H1 (cell line): ENCODE data around the gene ANK3. TPM values are rescaled to one million over a fixed set of nuclear protein-coding genes. Genes with fewer than 3 reads are reported as not detected.

Source experiments
- CTCF ChIA-PET: fragments of 300-600 bp; sonication (Branson Sonifier 250); formaldehyde crosslinking; loops from one replicate; lab custom pipeline; 2021; ENCODE audit not compliant: partially characterized antibody; lab: Charles Lee
- POLR2A ChIA-PET: fragments of 300-600 bp; sonication (Branson Sonifier 250); formaldehyde crosslinking; loops from one replicate; lab custom pipeline; 2021; ENCODE audit warnings: inconsistent platforms; ENCODE audit not compliant: partially characterized antibody; lab: Charles Lee
- DNase-seq, 2 experiments: peaks; one replicate each; pipeline versions ENCODE4 v3.0.0 to v3.0.0-alpha.2; 2010 to 2022; ENCODE audit warnings: low spot score in 2 of 2, low read depth in 1 of 2, mixed read lengths in 1 of 2
- FAIRE-seq: peaks from 2 replicates; lab custom pipeline; 2011; peaks lifted over from hg19 to GRCh38; lab: Jason Lieb, UNC
- H2AFZ ChIP-seq: 2 replicates; pipeline ENCODE4 v1.8.1; 2012; ENCODE audit warnings: low read length, inconsistent platforms
- H2AK5ac ChIP-seq: 2 replicates; pipeline ENCODE4 v1.6.1; 2013; ENCODE audit warnings: low read depth, low read length
- H2BK120ac ChIP-seq: replicated peaks from 2 replicates; pipeline ENCODE3; 2013; ENCODE audit warnings: low read depth, low read length, inconsistent platforms
- H2BK12ac ChIP-seq: 2 replicates; pipeline ENCODE4 v1.6.1; 2013; ENCODE audit warnings: low read depth, low read length
- H2BK15ac ChIP-seq: 2 replicates; pipeline ENCODE4 v1.6.1; 2013; ENCODE audit warnings: low read length
- H2BK20ac ChIP-seq: 2 replicates; pipeline ENCODE4 v1.6.1; 2013; ENCODE audit warnings: low read length
- H2BK5ac ChIP-seq: 2 replicates; pipeline ENCODE4 v1.6.1; 2013; ENCODE audit warnings: low read depth, low read length
- H3K14ac ChIP-seq: 2 replicates; pipeline ENCODE4 v1.6.1; 2013; ENCODE audit warnings: inconsistent platforms; ENCODE audit not compliant: insufficient read length
- H3K18ac ChIP-seq: 2 replicates; pipeline ENCODE4 v1.6.1; 2013; ENCODE audit warnings: low read length; ENCODE audit errors: extremely low read depth
- H3K23ac ChIP-seq: 2 replicates; pipeline ENCODE4 v1.6.1; 2013; ENCODE audit warnings: inconsistent platforms; ENCODE audit not compliant: insufficient read length
- H3K23me2 ChIP-seq: 2 replicates; pipeline ENCODE4 v1.6.1; 2013; ENCODE audit warnings: low read depth, low read length
- H3K27ac ChIP-seq: 2 replicates; pipeline ENCODE4 v1.6.1; 2011; ENCODE audit warnings: low read depth, low read length, inconsistent platforms
- H3K27me3 ChIP-seq, 4 experiments: replicated peaks in 1 of 4; 1 replicate in 1 of 4; 2 replicates in 3 of 4; pipeline versions ENCODE4 v1.6.1 to v1.8.1; 2011 to 2013; ENCODE audit warnings: low read length in 3 of 4, mild to moderate bottlenecking in 3 of 4, inconsistent platforms in 2 of 4, mixed read lengths in 2 of 4, moderate library complexity in 1 of 4; ENCODE audit not compliant: control insufficient read depth in 3 of 4, insufficient read depth in 3 of 4; ENCODE audit errors: extremely low read depth in 1 of 4
- H3K36me3 ChIP-seq, 4 experiments: 2 replicates each; pipeline versions ENCODE4 v1.6.1 to v1.8.1; 2011 to 2013; ENCODE audit warnings: mild to moderate bottlenecking in 4 of 4, low read length in 3 of 4, moderate library complexity in 2 of 4, control low read depth in 1 of 4, inconsistent platforms in 1 of 4; ENCODE audit not compliant: insufficient read depth in 4 of 4, control insufficient read depth in 2 of 4
- H3K4ac ChIP-seq: replicated peaks from 2 replicates; pipeline ENCODE3; 2013; ENCODE audit warnings: low read length, low read depth, mixed read lengths, inconsistent platforms; ENCODE audit not compliant: insufficient read length
- H3K4me1 ChIP-seq, 4 experiments: replicated peaks in 1 of 4; 1 replicate in 1 of 4; 2 replicates in 3 of 4; pipeline versions ENCODE4 v1.6.1 to v1.8.1; 2011 to 2013; ENCODE audit warnings: low read length in 3 of 4, inconsistent platforms in 2 of 4, mixed read lengths in 1 of 4; ENCODE audit not compliant: insufficient read depth in 4 of 4, control insufficient read depth in 3 of 4
- H3K4me2 ChIP-seq, 2 experiments: 2 replicates each; pipeline versions ENCODE4 v1.6.1 to v1.8.1; 2011 to 2013; ENCODE audit warnings: low read depth in 2 of 2, low read length in 2 of 2, control low read depth in 1 of 2, inconsistent platforms in 1 of 2, mild to moderate bottlenecking in 1 of 2; ENCODE audit not compliant: insufficient read depth in 1 of 2
- H3K4me3 ChIP-seq, 4 experiments: fragments of 200-600, 300-600 bp in 1 of 4; sonication (generic), shearing (Covaris generic), sonication (Bioruptor Twin) in 1 of 4; 2 replicates each; pipeline versions ENCODE4 v1.5.1 to v1.8.1; 2011 to 2016; ENCODE audit warnings: low read length in 4 of 4, low read depth in 3 of 4, control low read depth in 2 of 4, inconsistent platforms in 2 of 4, mild to moderate bottlenecking in 2 of 4, mixed read lengths in 1 of 4, moderate library complexity in 1 of 4; ENCODE audit not compliant: insufficient read depth in 2 of 4; ENCODE audit errors: extremely low read depth in 1 of 4
- H3K56ac ChIP-seq: replicated peaks from 2 replicates; pipeline ENCODE3; 2013; ENCODE audit warnings: low read depth, mild to moderate bottlenecking, mixed read lengths, low read length, inconsistent platforms; ENCODE audit not compliant: insufficient read length
- H3K79me1 ChIP-seq: 2 replicates; pipeline ENCODE4 v1.6.1; 2013; ENCODE audit warnings: low read depth, low read length, control low read depth
- H3K79me2 ChIP-seq, 2 experiments: 2 replicates each; pipeline versions ENCODE4 v1.6.1 to v1.8.1; 2012 to 2013; ENCODE audit warnings: low read length in 2 of 2, mild to moderate bottlenecking in 2 of 2, inconsistent platforms in 1 of 2; ENCODE audit not compliant: insufficient read depth in 2 of 2, control insufficient read depth in 1 of 2
- H3K9ac ChIP-seq, 4 experiments: replicated peaks in 1 of 4; 1 replicate in 1 of 4; 2 replicates in 3 of 4; pipeline versions ENCODE4 v1.6.1 to v1.8.1; 2011 to 2013; ENCODE audit warnings: low read depth in 3 of 4, low read length in 3 of 4, control low read depth in 2 of 4, mild to moderate bottlenecking in 2 of 4, moderate library complexity in 2 of 4, inconsistent platforms in 1 of 4; ENCODE audit errors: extremely low read depth in 1 of 4
- H3K9me3 ChIP-seq, 2 experiments: 2 replicates each; pipeline versions ENCODE4 v1.6.1 to v1.8.1; 2012 to 2013; ENCODE audit warnings: mild to moderate bottlenecking in 2 of 2, moderate library complexity in 2 of 2, control low read depth in 1 of 2, inconsistent platforms in 1 of 2, low read depth in 1 of 2, low read length in 1 of 2, mixed read lengths in 1 of 2; ENCODE audit not compliant: insufficient read depth in 2 of 2
- H4K20me1 ChIP-seq, 2 experiments: replicated peaks in 1 of 2; 2 replicates each; pipeline versions ENCODE3 to v1.8.1; 2011 to 2013; ENCODE audit warnings: inconsistent platforms in 2 of 2, low read length in 2 of 2, mild to moderate bottlenecking in 1 of 2; ENCODE audit not compliant: insufficient read depth in 2 of 2, control insufficient read depth in 1 of 2
- H4K5ac ChIP-seq: 2 replicates; pipeline ENCODE4 v1.6.1; 2013; ENCODE audit warnings: low read length, low read depth, mixed read lengths, inconsistent platforms; ENCODE audit not compliant: insufficient read length
- H4K8ac ChIP-seq: 2 replicates; pipeline ENCODE4 v1.8.0; 2013; ENCODE audit warnings: mild to moderate bottlenecking, moderate library complexity, low read length, inconsistent platforms; ENCODE audit not compliant: insufficient read depth; ENCODE audit errors: extremely low read depth
- H4K91ac ChIP-seq: replicated peaks from 2 replicates; pipeline ENCODE3; 2013; ENCODE audit warnings: low read length, mixed read lengths, inconsistent platforms; ENCODE audit not compliant: insufficient read length
- HDAC2 ChIP-seq, 2 experiments: fragments of 300-600 bp in 1 of 2; sonication (generic) in 1 of 2; IDR thresholded peaks; 2 replicates each; pipeline ENCODE4 v1.6.1; 2011 to 2012; ENCODE audit warnings: low read depth in 2 of 2, low read length in 2 of 2, mild to moderate bottlenecking in 2 of 2, moderate library complexity in 2 of 2, borderline replicate concordance in 1 of 2, inconsistent platforms in 1 of 2
- KDM4A ChIP-seq: IDR thresholded peaks from one replicate; pipeline ENCODE4 v1.7.1; 2012; ENCODE audit warnings: low read depth, mild to moderate bottlenecking, moderate library complexity, low read length, inconsistent platforms; ENCODE audit not compliant: severe bottlenecking
- MAFK ChIP-seq: IDR thresholded peaks from 2 replicates; pipeline ENCODE4 v1.6.1; 2012; ENCODE audit warnings: low read depth, mild to moderate bottlenecking, improper control_type of control experiment, low read length
- SUZ12 ChIP-seq: fragments of 200-600 bp; sonication (generic); IDR thresholded peaks from 2 replicates; pipeline ENCODE4 v1.6.1; 2012; ENCODE audit warnings: mild to moderate bottlenecking, inconsistent platforms, low read length, moderate library complexity, mixed read lengths
- TAF7 ChIP-seq: optimal IDR thresholded peaks from 2 replicates; pipeline ENCODE3; 2011; ENCODE audit warnings: low read depth, mild to moderate bottlenecking, inconsistent platforms, low read length, moderate library complexity, borderline replicate concordance
- TBP ChIP-seq: IDR thresholded peaks from 2 replicates; pipeline ENCODE4 v1.6.1; 2011; ENCODE audit warnings: low read depth, low read length, improper control_type of control experiment
- TEAD4 ChIP-seq: IDR thresholded peaks from 2 replicates; pipeline ENCODE4 v1.6.1; 2012; ENCODE audit warnings: low read depth, low read length, inconsistent platforms, mixed read lengths
- WGBS, 2 experiments: shearing (Covaris generic) in 1 of 2; methylation state at CpG; one replicate each; pipeline versions ENCODE4 v1.1.6 to v1.1.7; 2013 to 2015; ENCODE audit warnings: low lambda C conversion rate in 2 of 2, mixed read lengths in 2 of 2, inconsistent platforms in 1 of 2, low coverage in 1 of 2, missing lambda C conversion rate in 1 of 2; ENCODE audit not compliant: insufficient replicate concordance in 2 of 2, insufficient coverage in 1 of 2, insufficient read length in 1 of 2; ENCODE audit errors: extremely low coverage in 1 of 2, missing lambda C conversion rate in 1 of 2; 5-methylcytosine and 5-hydroxymethylcytosine counted together
- polyA plus RNA-seq, 7 experiments: library from polyadenylated mRNA; depleted of rRNA in 3 of 7; stranded (reverse) in 5 of 7; unstranded in 2 of 7; fragments of >200 nt in 5 of 7; fragments of 200-250 nt in 2 of 7; gene quantifications; 1 replicate in 5 of 7; 2 replicates in 1 of 7; 4 replicates in 1 of 7; pipeline versions ENCODE4 v1.2.1 to v1.2.3, GENCODE V29; 2011 to 2013; ENCODE audit warnings: missing spikeins in 2 of 7, mixed read lengths in 2 of 7
- total RNA-seq: library from RNA; stranded (reverse); fragmentation: NEBNext Ultra II Directional; extraction: Animal tissue kit (Norgen Biotek cat#: 25700); gene quantifications from 2 replicates; pipeline ENCODE4 v1.2.1, GENCODE V29; 2021
- TF ChIP-seq, protein P1 (sequence below): IDR thresholded peaks from 2 replicates; pipeline ENCODE4 v1.6.1; 2012; ENCODE audit warnings: inconsistent platforms
- TF ChIP-seq, protein P2 (sequence below): IDR thresholded peaks from 2 replicates; pipeline ENCODE4 v1.6.1; 2011; ENCODE audit warnings: low read depth, mild to moderate bottlenecking, low read length; ENCODE audit not compliant: insufficient read depth

ANK3 gene
- total and polyA plus RNA-seq, 2 of the 8 experiments (the other 6 are each of a cell fraction or from before 2014, with no cell fraction given) = 18.1 to 67.9 TPM

DNA sequence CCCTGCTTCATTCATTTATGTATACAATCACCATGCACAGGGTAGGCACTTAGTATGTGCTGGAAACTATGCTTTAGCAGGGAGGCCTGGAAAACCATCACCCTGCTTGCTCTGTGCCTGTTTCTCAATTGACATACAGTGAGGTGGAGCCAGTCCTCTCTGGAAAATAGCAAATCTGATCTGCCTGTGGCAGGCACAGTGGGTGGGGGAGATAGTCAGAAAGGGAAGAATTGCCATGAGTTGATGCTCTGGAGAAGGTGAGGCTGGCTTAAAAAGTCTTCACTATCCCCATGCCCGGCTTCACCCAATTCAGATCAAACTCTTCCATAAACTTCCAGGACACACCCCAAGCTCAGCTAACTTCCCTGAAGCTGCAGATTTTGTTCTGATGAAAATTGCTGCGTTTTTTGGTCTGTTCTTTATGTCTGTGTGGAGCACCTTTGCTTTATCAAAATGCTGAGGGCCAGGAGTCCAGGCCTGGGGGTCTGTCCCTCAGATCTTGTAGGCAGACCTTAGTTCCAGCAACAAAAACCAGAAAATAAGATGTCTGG, 84.8 kb downstream of the ANK3 start:
- no peak overlapping the region for H2BK5ac ChIP-seq
- no peak for DNase-seq
- H3K27ac ChIP-seq = no peak overlapping the region
- H3K4ac ChIP-seq = no peak overlapping the region
- peaks cover 1 to 6% (median 4%) of the 10 kb centered on the region in 4 experiments; a peak in 5 of 7 replicates for H3K4me1 ChIP-seq
- ChIA-PET POLR2A (no interaction called here), CTCF (interaction anchor here (0.6 to 1.5 kb wide), 2 partner anchors 51 to 110 kb away, joined by 3 to 5 read pairs; no protein-coding TSS in a partner anchor)
- no peak overlapping the region for H2AFZ ChIP-seq
- FAIRE-seq = no peak
- no peak overlapping the region for H3K18ac ChIP-seq
- H3K79me1 ChIP-seq = no peaks in the 10 kb centered on the region
- H4K5ac ChIP-seq = no peak overlapping the region
- H2BK12ac ChIP-seq = no peak overlapping the region
- H2BK20ac ChIP-seq = no peak overlapping the region
- no peak overlapping the region for H4K91ac ChIP-seq
- no peaks in the 10 kb centered on the region for H3K27me3 ChIP-seq
- 74% methylated on average over 2 of the region's 2 CpGs; no CpG with 5 or more reads in 1 of the 2 experiments for WGBS, 2 experiments
- no peaks in the 10 kb centered on the region for H3K9me3 ChIP-seq
- TF ChIP-seq TBP (no peak), SUZ12 (no peak), KDM4A (no peak), TEAD4 (no peak), TAF7 (no peak), HDAC2 (IDR thresholded peaks at IDR 0.05; ENCODE audit: borderline replicate concordance in 1 of 2, low read depth in 2 of 2, low read length in 2 of 2) (no peak), MAFK (no peak)
- TF ChIP-seq, protein P1, sequence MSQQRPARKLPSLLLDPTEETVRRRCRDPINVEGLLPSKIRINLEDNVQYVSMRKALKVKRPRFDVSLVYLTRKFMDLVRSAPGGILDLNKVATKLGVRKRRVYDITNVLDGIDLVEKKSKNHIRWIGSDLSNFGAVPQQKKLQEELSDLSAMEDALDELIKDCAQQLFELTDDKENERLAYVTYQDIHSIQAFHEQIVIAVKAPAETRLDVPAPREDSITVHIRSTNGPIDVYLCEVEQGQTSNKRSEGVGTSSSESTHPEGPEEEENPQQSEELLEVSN = no peak
- TF ChIP-seq, protein P2, sequence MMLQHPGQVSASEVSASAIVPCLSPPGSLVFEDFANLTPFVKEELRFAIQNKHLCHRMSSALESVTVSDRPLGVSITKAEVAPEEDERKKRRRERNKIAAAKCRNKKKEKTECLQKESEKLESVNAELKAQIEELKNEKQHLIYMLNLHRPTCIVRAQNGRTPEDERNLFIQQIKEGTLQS = no peak
- H2BK15ac ChIP-seq = no peak overlapping the region
- no peak overlapping the region for H3K56ac ChIP-seq
- H3K9ac ChIP-seq = no peak overlapping the region
- no peak overlapping the region for H3K4me3 ChIP-seq
- H3K14ac ChIP-seq = no peak overlapping the region
- no peaks in the 10 kb centered on the region for H4K20me1 ChIP-seq
- no peaks in the 10 kb centered on the region for H3K79me2 ChIP-seq
- no peak overlapping the region for H3K23ac ChIP-seq
- no peak overlapping the region for H3K4me2 ChIP-seq
- H2BK120ac ChIP-seq = no peak overlapping the region
- no peak overlapping the region for H2AK5ac ChIP-seq
- no peaks in the 10 kb centered on the region for H3K36me3 ChIP-seq
- no peaks in the 10 kb centered on the region for H3K23me2 ChIP-seq
- H4K8ac ChIP-seq = no peak overlapping the region
